Endodermal cell (in vitro differentiated cells): ENCODE results near the gene HMGXB3. TPM values are rescaled to one million over a fixed set of nuclear protein-coding genes. Genes with fewer than 3 reads are reported as not detected.

Experiments
- DNase-seq: peaks from one replicate; pipeline ENCODE4 v3.0.0-alpha.2; 2017
- H3K27ac ChIP-seq: 2 replicates; pipeline ENCODE4 v1.5.1; 2013; ENCODE audit warnings: mild to moderate bottlenecking, low read depth, low read length, moderate library complexity
- H3K27me3 ChIP-seq: 2 replicates; pipeline ENCODE4 v1.6.1; 2013; ENCODE audit warnings: mild to moderate bottlenecking, low read length, moderate library complexity; ENCODE audit not compliant: insufficient read depth, control insufficient read depth, poor library complexity, severe bottlenecking
- H3K36me3 ChIP-seq: 2 replicates; pipeline ENCODE4 v1.7.0; 2013; ENCODE audit warnings: mild to moderate bottlenecking, low read length, moderate library complexity; ENCODE audit not compliant: control insufficient read depth, insufficient read depth
- H3K4me1 ChIP-seq: one replicate; pipeline ENCODE4 v1.7.0; 2013; ENCODE audit warnings: low read length; ENCODE audit not compliant: control insufficient read depth, insufficient read depth
- H3K4me3 ChIP-seq: 2 replicates; pipeline ENCODE4 v1.5.1; 2013; ENCODE audit warnings: mild to moderate bottlenecking, low read length, moderate library complexity
- H3K9ac ChIP-seq: 2 replicates; pipeline ENCODE4 v1.6.1; 2013; ENCODE audit warnings: mild to moderate bottlenecking, low read length, moderate library complexity; ENCODE audit not compliant: poor library complexity, severe bottlenecking; ENCODE audit errors: extremely low read depth
- H3K9me3 ChIP-seq: 2 replicates; pipeline ENCODE4 v1.6.1; 2013; ENCODE audit warnings: mild to moderate bottlenecking, low read length, moderate library complexity; ENCODE audit not compliant: control insufficient read depth
- H3K27ac Mint-ChIP-seq: 2 replicates; pipeline ENCODE4 v1.8.0; 2020; ENCODE audit warnings: mixed read lengths
- H3K27me3 Mint-ChIP-seq: 2 replicates; pipeline ENCODE4 v1.8.0; 2021; ENCODE audit warnings: mild to moderate bottlenecking, mixed read lengths; ENCODE audit not compliant: insufficient read depth
- H3K36me3 Mint-ChIP-seq: 2 replicates; pipeline ENCODE4 v1.8.0; 2020; ENCODE audit warnings: low read depth, mixed read lengths
- H3K4me1 Mint-ChIP-seq: 2 replicates; pipeline ENCODE4 v1.8.0; 2020; ENCODE audit warnings: mixed read lengths
- H3K4me3 Mint-ChIP-seq: 2 replicates; pipeline ENCODE4 v1.8.0; 2020; ENCODE audit warnings: mild to moderate bottlenecking, moderate library complexity, mixed read lengths
- H3K9me3 Mint-ChIP-seq: 2 replicates; pipeline ENCODE4 v1.8.0; 2020; ENCODE audit warnings: mild to moderate bottlenecking, mixed read lengths
- WGBS, 2 experiments: methylation state at CpG; one replicate each; pipeline versions ENCODE4 v1.1.5 to v1.1.7; 2013; ENCODE audit warnings: missing lambda C conversion rate in 2 of 2, mixed read lengths in 1 of 2; ENCODE audit not compliant: insufficient coverage in 1 of 2, insufficient read length in 1 of 2; 5-methylcytosine and 5-hydroxymethylcytosine counted together
- total RNA-seq, 2 donors: library from RNA; stranded (reverse); fragmentation: NEBNext Ultra II Directional in 1 of 2; extraction: Animal tissue kit (Norgen Biotek cat#: 25700) in 1 of 2; gene quantifications; 2 replicates in 1 of 2; 3 replicates in 1 of 2; pipeline ENCODE4 v1.2.1, GENCODE V29; 2021
- TF ChIP-seq, protein P1 (sequence below): fragments of 200-600 bp; sonication (generic); conservative IDR thresholded peaks from 2 replicates; pipeline ENCODE4 v1.5.0; 2021; ENCODE audit warnings: antibody characterized with exemption, mild to moderate bottlenecking

The HMGXB3 gene
- total RNA-seq, 2 donors from 2014 or later, result 41.0 to 43.5 TPM

DNA sequence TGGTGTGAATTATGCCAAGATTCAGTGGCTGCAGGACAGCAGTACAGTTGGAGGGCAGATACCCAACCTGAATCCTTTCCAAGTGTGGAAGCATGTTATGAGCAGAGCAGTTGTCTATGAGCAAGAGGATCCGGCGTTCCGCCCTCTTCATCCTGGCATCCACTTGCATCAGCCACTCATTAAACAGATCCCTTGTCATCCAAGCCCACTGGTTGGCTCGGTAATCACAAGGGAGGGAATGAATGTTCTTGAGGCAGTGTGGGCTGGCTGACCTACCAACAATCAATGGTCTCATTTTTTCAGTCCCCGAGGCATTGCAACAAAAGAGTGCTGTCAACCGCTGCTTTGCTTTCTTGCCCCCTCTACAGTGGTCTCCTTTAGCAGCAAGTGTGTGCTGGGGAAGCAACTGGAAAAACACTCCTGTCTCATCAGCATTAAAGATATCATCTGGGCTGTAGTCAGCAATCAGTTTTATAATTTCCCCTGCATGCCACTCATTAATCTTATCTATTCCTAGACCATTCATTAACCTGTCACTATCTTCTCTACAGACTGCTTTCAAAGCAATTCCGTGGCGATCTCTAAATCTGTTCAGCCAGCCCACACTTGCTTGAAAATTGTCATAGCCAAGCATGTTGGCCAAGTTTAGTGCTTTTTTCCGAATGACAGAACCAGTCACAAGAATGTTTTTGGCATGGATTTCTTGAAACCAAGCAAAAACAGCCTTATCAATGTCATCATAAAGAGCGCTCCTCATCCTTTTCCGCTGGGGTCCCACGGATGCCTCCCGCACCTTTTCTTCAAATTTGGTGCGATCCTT is 4.9 kb upstream of the HMGXB3 start:
- DNase-seq, result no peak
- H3K27me3 Mint-ChIP-seq, result no peaks in the 10 kb centered on the region
- Histone ChIP-seq H3K9ac (no peak overlapping the region), H3K36me3 (no peaks in the 10 kb centered on the region), H3K4me3 (no peak overlapping the region), H3K9me3 (no peaks in the 10 kb centered on the region), H3K27ac (no peak overlapping the region), H3K4me1 (peaks cover 4% of the 10 kb centered on the region), H3K27me3 (no peaks in the 10 kb centered on the region)
- no peaks in the 10 kb centered on the region for H3K9me3 Mint-ChIP-seq
- H3K36me3 Mint-ChIP-seq, result peaks cover 4% of the 10 kb centered on the region
- H3K4me1 Mint-ChIP-seq, result peaks cover 14% of the 10 kb centered on the region
- WGBS, 2 experiments, result 93 to 96% methylated on average over 10 to 13 of the region's 14 CpGs
- H3K27ac Mint-ChIP-seq, result no peak overlapping the region
- H3K4me3 Mint-ChIP-seq, result no peak overlapping the region
- TF ChIP-seq, protein P1, sequence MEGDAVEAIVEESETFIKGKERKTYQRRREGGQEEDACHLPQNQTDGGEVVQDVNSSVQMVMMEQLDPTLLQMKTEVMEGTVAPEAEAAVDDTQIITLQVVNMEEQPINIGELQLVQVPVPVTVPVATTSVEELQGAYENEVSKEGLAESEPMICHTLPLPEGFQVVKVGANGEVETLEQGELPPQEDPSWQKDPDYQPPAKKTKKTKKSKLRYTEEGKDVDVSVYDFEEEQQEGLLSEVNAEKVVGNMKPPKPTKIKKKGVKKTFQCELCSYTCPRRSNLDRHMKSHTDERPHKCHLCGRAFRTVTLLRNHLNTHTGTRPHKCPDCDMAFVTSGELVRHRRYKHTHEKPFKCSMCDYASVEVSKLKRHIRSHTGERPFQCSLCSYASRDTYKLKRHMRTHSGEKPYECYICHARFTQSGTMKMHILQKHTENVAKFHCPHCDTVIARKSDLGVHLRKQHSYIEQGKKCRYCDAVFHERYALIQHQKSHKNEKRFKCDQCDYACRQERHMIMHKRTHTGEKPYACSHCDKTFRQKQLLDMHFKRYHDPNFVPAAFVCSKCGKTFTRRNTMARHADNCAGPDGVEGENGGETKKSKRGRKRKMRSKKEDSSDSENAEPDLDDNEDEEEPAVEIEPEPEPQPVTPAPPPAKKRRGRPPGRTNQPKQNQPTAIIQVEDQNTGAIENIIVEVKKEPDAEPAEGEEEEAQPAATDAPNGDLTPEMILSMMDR, result no peak

DNA sequence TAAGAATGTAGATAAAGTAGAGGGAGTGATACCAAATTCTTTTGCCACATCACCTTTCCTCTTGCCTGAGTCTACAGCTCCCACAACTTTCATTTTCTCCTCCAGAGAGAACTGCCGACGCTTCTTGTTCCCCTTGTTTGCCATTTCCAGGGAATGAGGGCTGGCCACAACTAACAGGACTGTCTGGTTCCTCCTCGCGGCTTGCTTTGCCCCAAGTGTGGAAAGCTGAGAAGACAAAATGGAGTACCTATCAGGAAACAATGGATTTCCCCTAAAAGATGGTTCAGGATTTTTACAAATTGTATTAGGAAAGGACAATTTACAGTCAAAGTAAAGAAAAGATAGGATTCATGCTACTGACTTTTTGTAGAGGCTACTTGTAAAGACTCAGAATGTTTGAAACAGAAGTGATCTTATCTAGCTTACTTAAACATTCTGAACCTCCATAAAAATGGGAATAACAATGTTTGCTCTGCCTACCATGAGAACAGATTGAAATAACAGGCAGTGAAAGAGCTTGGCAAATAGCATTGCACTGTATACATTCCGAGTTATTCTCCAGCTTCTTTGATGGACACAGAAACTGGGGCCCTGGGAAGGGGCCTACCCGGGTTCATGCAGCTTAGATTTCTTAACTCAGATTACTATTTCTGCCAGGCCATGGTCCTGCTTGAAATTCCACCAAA is 4.2 kb upstream of the HMGXB3 start:
- 91 to 94% methylated on average over 4 to 6 of the region's 6 CpGs for WGBS, 2 experiments
- no peak overlapping the region for H3K9ac ChIP-seq
- H3K4me3 ChIP-seq, result no peak overlapping the region
- peaks cover 14% of the 10 kb centered on the region for H3K4me1 Mint-ChIP-seq
- H3K4me1 ChIP-seq, result peaks cover 4% of the 10 kb centered on the region
- DNase-seq, result no peak
- TF ChIP-seq, protein P1, result no peak
- no peaks in the 10 kb centered on the region for H3K27me3 Mint-ChIP-seq
- no peak overlapping the region for H3K27ac Mint-ChIP-seq
- no peaks in the 10 kb centered on the region for H3K9me3 Mint-ChIP-seq
- H3K27ac ChIP-seq, result no peak overlapping the region
- no peaks in the 10 kb centered on the region for H3K27me3 ChIP-seq
- H3K36me3 Mint-ChIP-seq, result peaks cover 4% of the 10 kb centered on the region
- H3K36me3 ChIP-seq, result no peaks in the 10 kb centered on the region
- H3K9me3 ChIP-seq, result no peaks in the 10 kb centered on the region
- H3K4me3 Mint-ChIP-seq, result no peak overlapping the region

DNA sequence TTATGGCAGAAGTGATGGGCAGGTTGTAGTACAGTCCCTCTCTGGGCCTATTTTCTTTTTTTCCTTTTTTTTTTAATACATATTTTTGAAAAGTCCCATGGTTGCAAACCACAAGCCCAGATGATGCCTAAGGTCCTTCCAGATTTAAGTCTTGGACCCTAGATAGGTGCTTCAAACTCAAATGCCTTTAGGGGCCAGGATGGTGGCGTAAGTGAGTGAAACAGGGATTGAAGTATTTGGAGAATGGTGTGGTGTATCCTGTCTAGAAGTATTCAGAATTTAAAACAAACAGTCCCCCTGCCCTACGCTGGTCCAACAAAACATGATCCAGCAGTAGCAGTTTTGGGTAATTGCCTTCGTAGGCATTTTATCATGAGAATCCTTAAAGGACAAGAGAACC is 2.3 kb upstream of the HMGXB3 start:
- Mint-ChIP-seq H3K4me3 (no peak overlapping the region), H3K27ac (no peak overlapping the region), H3K36me3 (peaks cover 4% of the 10 kb centered on the region), H3K9me3 (no peaks in the 10 kb centered on the region), H3K4me1 (peaks cover 23% of the 10 kb centered on the region), H3K27me3 (no peaks in the 10 kb centered on the region)
- Histone ChIP-seq H3K9ac (no peak overlapping the region), H3K4me3 (no peak overlapping the region), H3K9me3 (no peaks in the 10 kb centered on the region), H3K27me3 (no peaks in the 10 kb centered on the region), H3K4me1 (peaks cover 4% of the 10 kb centered on the region), H3K36me3 (no peaks in the 10 kb centered on the region), H3K27ac (no peak overlapping the region)
- WGBS, 2 experiments, result 96 to 100% methylated on average over 2 to 3 of the region's 3 CpGs
- TF ChIP-seq, protein P1, result no peak
- no peak for DNase-seq
